Coronary artery (tissue), 2 donors: ENCODE results near the gene NLGN1.

ENCODE experiments used
- DNase-seq: peaks from one replicate; pipeline ENCODE4 v3.0.0-alpha.2; 2017; ENCODE audit warnings: low spot score
- H3K27ac ChIP-seq, 2 donors: fragments of 200-600 bp; sonication (generic); one replicate each; pipeline ENCODE4 v1.5.1; 2016 to 2019
- H3K4me3 ChIP-seq: fragments of 200-600 bp; sonication (generic); 2 replicates; pipeline ENCODE4 v1.5.1; 2016; ENCODE audit warnings: mild to moderate bottlenecking, moderate library complexity
- CTCF ChIP-seq: fragments of 200-600 bp; sonication (generic); IDR thresholded peaks from one replicate; pipeline ENCODE4 v1.5.1; 2019; ENCODE audit warnings: antibody characterized with exemption

Gene NLGN1

GRCh38 chr3:173703771-173704170, 306.2 kb downstream of the NLGN1 start:
- no peak overlapping the region for H3K4me3 ChIP-seq

GRCh38 chr3:173706630-173707029, 309.1 kb downstream of the NLGN1 start:
- Histone ChIP-seq H3K27ac (no peak overlapping the region), H3K4me3 (no peak overlapping the region)
- no peak for DNase-seq
- TF ChIP-seq CTCF = no peak

More at GRCh38 chr3:173703771-173704170, 306.2 kb downstream of the NLGN1 start:
- no peak for TF ChIP-seq CTCF
- DNase-seq = no peak
- H3K27ac ChIP-seq = no peak overlapping the region

- no peak for TF ChIP-seq CTCF
- no peak overlapping the region for H3K27ac ChIP-seq
- no peak for DNase-seq
- H3K4me3 ChIP-seq = no peak overlapping the region
Measured at GRCh38 chr3:173708191-173708590, 310.6 kb downstream of the NLGN1 start.

GRCh38 chr3:173709026-173709425, 311.5 kb downstream of the NLGN1 start:
- TF ChIP-seq CTCF = no peak
- DNase-seq = no peak
- Histone ChIP-seq H3K27ac (no peak overlapping the region), H3K4me3 (no peak overlapping the region)

- no peak for DNase-seq
- no peak overlapping the region for H3K27ac ChIP-seq
- no peak for TF ChIP-seq CTCF
- no peak overlapping the region for H3K4me3 ChIP-seq
Measured at GRCh38 chr3:173711619-173712018, 314.1 kb downstream of the NLGN1 start.

- no peak for DNase-seq
- TF ChIP-seq CTCF = no peak
- no peak overlapping the region for H3K4me3 ChIP-seq
- H3K27ac ChIP-seq = no peak overlapping the region
Measured at GRCh38 chr3:173719585-173719984, 322.0 kb downstream of the NLGN1 start.

- TF ChIP-seq CTCF = no peak
Measured at GRCh38 chr3:173725507-173725906, 328.0 kb downstream of the NLGN1 start.

More at GRCh38 chr3:173725507-173725906, 328.0 kb downstream of the NLGN1 start:
- Histone ChIP-seq H3K4me3 (no peak overlapping the region), H3K27ac (no peak overlapping the region)
- no peak for DNase-seq
